Ecto neural progenitor cell (in vitro differentiated cells): ENCODE results near the gene TGFA.

Source experiments
- DNase-seq: peaks from one replicate; pipeline ENCODE4 v3.0.0-alpha.2; 2018; ENCODE audit warnings: low spot score

The TGFA gene

GRCh38 chr2:70552501-70553333 lies 909 bp downstream of the TGFA start:
- no peak for DNase-seq

DNA sequence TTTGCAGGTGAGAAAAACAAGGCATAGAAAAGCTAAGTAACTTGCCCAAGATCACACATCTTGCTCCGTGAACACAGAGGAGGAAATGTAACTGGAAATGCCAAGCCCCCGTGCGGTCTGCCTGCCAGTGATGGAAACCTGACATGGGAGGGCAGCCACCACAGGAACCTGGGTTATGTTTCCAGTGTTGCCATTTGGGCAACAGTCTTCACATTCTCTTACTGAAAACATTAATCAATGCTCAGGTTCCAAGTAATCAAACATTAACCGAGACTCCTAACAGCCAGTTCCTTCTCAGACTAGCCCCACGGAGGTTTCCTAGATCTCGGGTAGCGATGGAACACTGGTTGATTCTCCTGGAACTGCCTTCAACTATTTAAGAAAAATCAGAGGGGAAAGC lies 2.5 kb downstream of the TGFA start:
- no peak for DNase-seq

GRCh38 chr2:70549962-70550361 lies 3.7 kb downstream of the TGFA start:
- no peak for DNase-seq

GRCh38 chr2:70549064-70549710 lies 4.4 kb downstream of the TGFA start:
- no peak for DNase-seq

DNA sequence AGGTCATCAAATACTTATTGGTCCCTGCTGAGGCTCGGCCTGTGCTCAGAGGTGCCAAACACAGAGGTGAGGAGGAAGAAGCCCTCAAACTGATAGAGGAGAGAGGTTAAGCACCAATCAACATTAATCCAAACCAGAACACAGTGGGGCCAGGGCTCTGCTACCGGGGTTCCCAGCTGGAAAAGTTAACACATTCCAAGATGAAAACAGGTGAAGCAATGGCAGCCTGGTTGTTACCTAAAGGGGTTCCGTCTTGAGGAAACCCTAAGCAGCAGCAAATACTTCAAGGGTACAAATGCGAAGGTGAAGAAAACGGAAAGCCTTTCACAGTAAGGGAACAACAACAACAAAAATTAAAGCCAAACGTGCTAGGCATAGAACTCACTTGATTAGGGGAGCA lies 5.4 kb downstream of the TGFA start:
- DNase-seq: no peak

GRCh38 chr2:70546885-70547284 lies 6.7 kb downstream of the TGFA start:
- no peak for DNase-seq

DNA sequence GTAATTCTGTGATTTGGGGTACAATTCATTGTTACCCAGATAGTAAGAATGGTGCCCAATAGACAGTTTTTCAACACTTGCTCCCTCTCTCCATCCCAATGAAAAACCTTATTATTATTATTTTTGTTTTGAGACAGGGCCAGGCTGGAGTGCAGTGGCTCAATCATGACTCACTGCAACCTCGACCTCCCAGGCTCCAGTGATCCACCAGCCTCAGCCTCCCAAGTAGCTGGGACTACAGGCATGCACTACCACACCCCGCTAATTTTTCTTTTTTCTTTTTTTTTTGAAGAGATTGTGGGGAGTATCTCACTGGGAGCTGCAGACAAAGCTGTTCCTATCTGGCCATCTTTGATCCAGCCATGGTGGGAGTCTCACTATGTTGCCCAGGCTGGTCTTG lies 7.2 kb downstream of the TGFA start:
- no peak for DNase-seq

- DNase-seq: no peak
Observed at GRCh38 chr2:70541481-70542020, 12.1 kb downstream of the TGFA start.

DNA sequence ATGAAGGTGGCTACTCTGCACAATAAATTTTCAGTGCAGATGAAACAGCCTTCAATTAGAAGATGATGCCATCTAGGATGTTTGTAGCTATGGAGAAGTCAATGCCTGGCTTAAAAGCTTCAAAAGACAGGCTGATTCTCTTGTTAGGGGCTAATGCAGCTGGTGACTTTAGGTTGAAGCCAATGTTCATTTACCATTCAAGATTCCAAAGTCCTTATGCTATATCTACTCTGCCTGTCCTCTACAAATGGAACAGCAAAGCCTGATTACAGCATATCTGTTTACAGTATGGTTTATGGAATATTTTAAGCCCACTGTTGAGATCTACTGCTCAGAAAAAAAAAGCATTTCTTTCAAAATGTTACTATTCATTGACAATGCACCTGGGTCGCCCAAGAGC lies 15.8 kb downstream of the TGFA start:
- no peak for DNase-seq

- no peak for DNase-seq
Observed at GRCh38 chr2:70536517-70537055, 17.0 kb downstream of the TGFA start.

- DNase-seq: no peak
Observed at GRCh38 chr2:70535573-70535972, 18.1 kb downstream of the TGFA start.

GRCh38 chr2:70534183-70534836 lies 19.3 kb downstream of the TGFA start:
- no peak for DNase-seq

DNA sequence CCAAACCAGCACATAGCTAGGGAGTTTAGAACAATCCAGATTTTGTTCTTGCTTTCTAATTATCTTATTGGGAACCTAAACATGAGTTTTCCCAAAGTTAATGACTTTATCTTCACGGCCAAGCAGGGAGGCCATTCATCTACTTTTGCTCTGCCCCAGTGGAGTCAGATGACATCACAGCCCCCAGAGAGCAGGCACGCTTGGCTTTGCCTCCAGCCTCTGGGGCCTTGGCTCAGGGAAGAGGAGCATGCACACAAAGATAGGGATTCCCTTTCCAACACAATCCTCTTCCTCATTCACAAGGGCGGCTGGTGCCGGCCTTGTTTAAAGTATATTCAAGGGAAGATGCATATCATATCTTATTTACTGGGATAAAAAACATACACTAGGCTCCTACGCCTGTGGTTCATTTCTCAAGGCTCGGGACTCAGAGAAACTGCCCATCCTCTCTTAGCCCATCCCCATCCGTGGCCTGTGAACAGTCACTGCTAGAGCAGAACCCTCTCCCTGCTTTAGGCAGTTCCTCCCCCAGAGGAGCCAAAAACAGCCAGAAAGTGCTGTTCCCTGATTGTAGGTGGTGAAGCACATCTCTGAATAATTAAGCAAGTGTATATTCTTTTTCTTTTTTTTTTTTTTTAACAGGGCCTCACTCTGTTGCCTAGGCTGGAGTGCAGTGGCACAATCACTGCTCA lies 21.2 kb downstream of the TGFA start:
- DNase-seq: no peak

GRCh38 chr2:70531419-70532086 lies 22.1 kb downstream of the TGFA start:
- no peak for DNase-seq

GRCh38 chr2:70529610-70530009 lies 24.0 kb downstream of the TGFA start:
- no peak for DNase-seq

DNA sequence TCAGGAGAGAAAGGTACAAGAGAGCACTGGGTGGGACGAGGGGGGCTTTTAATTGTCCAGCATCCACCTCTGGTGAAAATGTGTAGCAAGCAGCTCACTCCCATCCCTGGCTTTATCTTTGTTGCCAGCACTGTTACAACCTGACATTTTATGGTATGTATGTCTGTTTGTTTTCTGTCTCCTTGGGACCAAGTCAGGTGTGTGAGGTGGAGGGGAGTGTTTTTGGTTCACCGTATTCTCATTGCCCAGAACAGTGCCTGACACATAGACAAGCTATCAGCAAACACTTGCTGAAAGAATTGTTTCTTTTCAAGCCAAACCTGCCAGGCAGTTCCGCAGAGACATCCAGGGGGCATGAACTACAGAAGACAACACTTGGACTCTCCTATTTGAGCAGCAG lies 24.7 kb downstream of the TGFA start:
- DNase-seq: no peak

DNA sequence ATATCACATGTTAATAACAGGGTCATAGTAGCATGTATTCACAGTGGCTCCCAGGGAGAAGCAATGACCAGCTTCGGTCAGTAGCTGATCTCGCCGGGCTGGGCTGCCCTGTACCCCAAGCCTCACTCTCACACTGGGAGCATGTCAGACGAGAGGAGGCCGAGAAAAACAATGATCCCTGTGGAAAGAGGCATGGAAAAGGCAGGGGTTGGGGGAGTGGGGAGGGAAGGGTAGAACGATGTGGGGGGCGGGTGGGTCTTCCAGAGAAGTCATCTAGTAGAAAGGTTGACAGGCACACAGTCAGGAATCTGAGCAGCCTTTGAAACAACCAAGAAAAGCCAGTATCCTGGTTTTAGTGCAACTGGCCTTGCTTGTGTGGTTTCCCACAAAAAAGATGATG lies 25.4 kb downstream of the TGFA start:
- DNase-seq: no peak

GRCh38 chr2:70527447-70528080 lies 26.1 kb downstream of the TGFA start:
- DNase-seq: no peak

DNA sequence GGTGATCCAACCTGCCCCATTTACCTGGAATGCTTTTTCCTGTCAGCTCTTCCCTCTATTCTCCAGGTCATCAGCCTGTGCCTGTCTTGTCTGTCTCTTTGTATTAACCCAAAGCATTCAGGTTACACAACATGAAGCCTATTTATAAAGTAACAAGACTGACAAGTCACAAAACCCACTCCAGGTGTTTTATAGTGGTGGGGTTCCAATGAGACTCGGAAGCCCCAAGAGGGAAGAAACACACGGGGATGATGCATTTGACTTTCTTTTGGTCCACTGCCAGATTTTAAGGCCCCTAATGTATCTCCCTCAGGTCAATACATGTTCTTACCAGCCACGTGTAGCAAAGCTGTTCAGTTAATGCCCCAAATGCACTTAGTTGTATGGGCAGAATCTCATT lies 27.5 kb downstream of the TGFA start:
- no peak for DNase-seq

GRCh38 chr2:70525032-70525431 lies 28.6 kb downstream of the TGFA start:
- DNase-seq: no peak
